IMR-90 (cell line): Measurements from ENCODE around the gene CCSER2. TPM values are rescaled to one million over a fixed set of nuclear protein-coding genes. Genes with fewer than 3 reads are reported as not detected.

Experiments
- ATAC-seq: fragments of 200-7000 bp; cut with Tn5 transposase; 2 replicates; pipeline ENCODE4 v1.9.1; 2020; ENCODE audit warnings: low read depth, mild to moderate bottlenecking, moderate library complexity
- BruUV-seq: library from RNA; stranded (reverse); fragments of 400-500 nt; replicated peaks from 2 replicates; lab custom pipeline; 2021; lab: Mats Ljungman, UMichigan
- CTCF ChIA-PET: fragments of 300-600 bp; formaldehyde crosslinking; extraction: SDS; loops from one replicate; lab custom pipeline; 2021; ENCODE audit warnings: antibody characterized with exemption; lab: Yijun Ruan, JAX
- POLR2A ChIA-PET: fragments of 300-600 bp; sonication (Branson Sonifier 250); formaldehyde crosslinking; loops from one replicate; lab custom pipeline; 2022; ENCODE audit warnings: antibody characterized with exemption; ENCODE audit not compliant: unreplicated experiment; lab: Charles Lee
- DNase-seq: peaks from one replicate; pipeline ENCODE4 v3.0.0; 2013
- H2AFZ ChIP-seq: replicated peaks from 2 replicates; pipeline ENCODE3; 2013; ENCODE audit warnings: low read length, mild to moderate bottlenecking; ENCODE audit not compliant: poor library complexity
- H2AK5ac ChIP-seq: 2 replicates; pipeline ENCODE4 v1.6.1; 2013; ENCODE audit warnings: low read depth, low read length, inconsistent platforms
- H2AK9ac ChIP-seq: replicated peaks from 2 replicates; pipeline ENCODE3; 2013; ENCODE audit warnings: mild to moderate bottlenecking, low read depth, low read length, moderate library complexity; ENCODE audit not compliant: poor library complexity
- H2BK120ac ChIP-seq: 2 replicates; pipeline ENCODE4 v1.6.1; 2013; ENCODE audit warnings: low read depth, low read length, inconsistent platforms
- H2BK15ac ChIP-seq: 3 replicates; pipeline ENCODE4 v1.6.1; 2013; ENCODE audit warnings: low read depth, low read length, inconsistent platforms
- H2BK20ac ChIP-seq: 2 replicates; pipeline ENCODE4 v1.6.1; 2013; ENCODE audit warnings: low read depth, mild to moderate bottlenecking, inconsistent platforms, low read length, moderate library complexity
- H2BK5ac ChIP-seq: 2 replicates; pipeline ENCODE4 v1.6.1; 2013; ENCODE audit warnings: mild to moderate bottlenecking, low read depth, low read length, inconsistent platforms; ENCODE audit not compliant: poor library complexity, severe bottlenecking
- H3K14ac ChIP-seq: replicated peaks from 2 replicates; pipeline ENCODE4 v1.6.1; 2013; ENCODE audit warnings: low read depth, low read length, inconsistent platforms
- H3K18ac ChIP-seq: 2 replicates; pipeline ENCODE4 v1.6.1; 2013; ENCODE audit warnings: low read depth, low read length, control low read depth
- H3K23ac ChIP-seq: 2 replicates; pipeline ENCODE4 v1.6.1; 2013; ENCODE audit warnings: low read depth, low read length, inconsistent platforms
- H3K27ac ChIP-seq: 2 replicates; pipeline ENCODE4 v1.5.1; 2013; ENCODE audit warnings: mild to moderate bottlenecking, control low read depth, low read length; ENCODE audit not compliant: insufficient read depth
- H3K27me3 ChIP-seq: 2 replicates; pipeline ENCODE4 v1.6.1; 2013; ENCODE audit warnings: low read length; ENCODE audit not compliant: control insufficient read depth, insufficient read depth
- H3K36me3 ChIP-seq: 2 replicates; pipeline ENCODE4 v1.6.1; 2013; ENCODE audit warnings: low read length, mixed read lengths; ENCODE audit not compliant: control insufficient read depth, insufficient read depth
- H3K4ac ChIP-seq: 2 replicates; pipeline ENCODE4 v1.6.1; 2013; ENCODE audit warnings: low read depth, low read length, inconsistent platforms
- H3K4me1 ChIP-seq: 2 replicates; pipeline ENCODE4 v1.6.1; 2013; ENCODE audit warnings: low read length, mixed read lengths; ENCODE audit not compliant: control insufficient read depth, insufficient read depth
- H3K4me2 ChIP-seq: 2 replicates; pipeline ENCODE4 v1.6.1; 2013; ENCODE audit warnings: low read depth, mild to moderate bottlenecking, control low read depth, low read length, moderate library complexity
- H3K4me3 ChIP-seq: 2 replicates; pipeline ENCODE4 v1.5.1; 2013; ENCODE audit warnings: low read depth, mild to moderate bottlenecking, control low read depth, low read length, moderate library complexity; ENCODE audit not compliant: insufficient read depth
- H3K56ac ChIP-seq: 2 replicates; pipeline ENCODE4 v1.6.1; 2013; ENCODE audit warnings: low read length, inconsistent platforms; ENCODE audit not compliant: insufficient read depth; ENCODE audit errors: extremely low read depth
- H3K79me1 ChIP-seq, 2 experiments: 2 replicates each; pipeline ENCODE4 v1.6.1; 2013; ENCODE audit warnings: low read length in 2 of 2, inconsistent platforms in 1 of 2, low read depth in 1 of 2
- H3K9ac ChIP-seq: 2 replicates; pipeline ENCODE4 v1.6.1; 2013; ENCODE audit warnings: low read depth, low read length, control low read depth
- H3K9me1 ChIP-seq: 2 replicates; pipeline ENCODE4 v1.6.1; 2013; ENCODE audit warnings: low read length, inconsistent platforms; ENCODE audit not compliant: insufficient read depth
- H3K9me3 ChIP-seq: 2 replicates; pipeline ENCODE4 v1.6.1; 2013; ENCODE audit warnings: low read length; ENCODE audit not compliant: control insufficient read depth, insufficient read depth
- H4K20me1 ChIP-seq: 2 replicates; pipeline ENCODE4 v1.6.1; 2013; ENCODE audit warnings: low read length, inconsistent platforms; ENCODE audit not compliant: insufficient read depth
- H4K5ac ChIP-seq: 2 replicates; pipeline ENCODE4 v1.6.1; 2013; ENCODE audit warnings: mild to moderate bottlenecking, low read depth, low read length, control low read depth
- H4K8ac ChIP-seq, 2 experiments: 2 replicates each; pipeline ENCODE4 v1.6.1; 2013; ENCODE audit warnings: low read depth in 2 of 2, low read length in 2 of 2, control low read depth in 1 of 2, inconsistent platforms in 1 of 2
- H4K91ac ChIP-seq: 2 replicates; pipeline ENCODE4 v1.6.1; 2013; ENCODE audit warnings: low read depth, low read length, inconsistent platforms; ENCODE audit not compliant: insufficient read depth
- BHLHE40 ChIP-seq: fragments of 150-350 bp; IDR thresholded peaks from 2 replicates; pipeline ENCODE4 v1.6.1; 2016; ENCODE audit warnings: mild to moderate bottlenecking, low read depth, low read length
- CEBPB ChIP-seq: IDR thresholded peaks from 2 replicates; pipeline ENCODE4 v1.6.1; 2012; ENCODE audit warnings: low read depth, low read length, improper control_type of control experiment
- CHD1 ChIP-seq: IDR thresholded peaks from 2 replicates; pipeline ENCODE4 v1.6.1; 2012; ENCODE audit warnings: low read depth, low read length, improper control_type of control experiment
- POLR2A ChIP-seq: IDR thresholded peaks from 2 replicates; pipeline ENCODE4 v1.6.1; 2012; ENCODE audit warnings: mild to moderate bottlenecking, low read depth, low read length
- RCOR1 ChIP-seq: IDR thresholded peaks from 2 replicates; pipeline ENCODE4 v1.6.1; 2012; ENCODE audit warnings: mild to moderate bottlenecking, low read length, improper control_type of control experiment; ENCODE audit not compliant: insufficient replicate concordance
- RFX5 ChIP-seq: IDR thresholded peaks from 2 replicates; pipeline ENCODE4 v1.8.0; 2012; ENCODE audit warnings: low read depth, mild to moderate bottlenecking, low read length, moderate library complexity
- SMC3 ChIP-seq: fragments of 150-350 bp; IDR thresholded peaks from 2 replicates; pipeline ENCODE4 v1.6.1; 2016; ENCODE audit warnings: low read depth, mild to moderate bottlenecking, antibody characterized with exemption, low read length, moderate library complexity
- WGBS, 2 experiments: methylation state at CpG; one replicate each; pipeline versions ENCODE4 v1.1.5 to v1.1.7; 2013; ENCODE audit warnings: missing lambda C conversion rate in 2 of 2; ENCODE audit not compliant: insufficient read length in 1 of 2; ENCODE audit errors: extremely low coverage in 2 of 2; 5-methylcytosine and 5-hydroxymethylcytosine counted together
- dilution Hi-C: fragments of 300-500 bp; cut with HindIII; formaldehyde crosslinking; loops from one replicate; pipeline ENCODE4 v1.14.3; 2018; ENCODE audit warnings: low sequenced_read_pairs; ENCODE audit not compliant: unreplicated experiment
- in situ Hi-C: fragments of 300-500 bp; cut with MboI; formaldehyde crosslinking; loops from 3 replicates; pipeline ENCODE4 v1.14.3; 2019; ENCODE audit warnings: low sequenced_read_pairs, inconsistent platforms, mixed read lengths
- intact Hi-C: fragments of 100-400 bp; cut with micrococcal nuclease; formaldehyde crosslinking; loops from 2 replicates; pipeline ENCODE4 v1.10.0; 2022
- polyA plus RNA-seq, 3 experiments: library from polyadenylated mRNA; depleted of rRNA; stranded (reverse); fragments of >200 nt; gene quantifications; 2 replicates each; pipeline ENCODE4 v1.2.3, GENCODE V29; 2012; ENCODE audit warnings: low replicate concordance in 1 of 3
- total RNA-seq: library from RNA; depleted of rRNA; stranded (reverse); fragments of >200 nt; gene quantifications from 2 replicates; pipeline ENCODE4 v1.2.3, GENCODE V29; 2012
- TF ChIP-seq, protein P1 (sequence below): fragments of 150-350 bp; IDR thresholded peaks from 2 replicates; pipeline ENCODE4 v1.6.1; 2017; ENCODE audit warnings: mild to moderate bottlenecking, antibody characterized with exemption, low read length, low read depth
- TF ChIP-seq, protein P2 (sequence below): conservative IDR thresholded peaks from 2 replicates; pipeline ENCODE4 v1.5.1; 2012; ENCODE audit warnings: mild to moderate bottlenecking, low read depth, low read length, improper control_type of control experiment

The CCSER2 gene
- total and polyA plus RNA-seq, 2 of the 4 experiments (the other 2 are of a cell fraction) = 20.4 to 31.7 TPM

- ATAC-seq (no peak), DNase-seq (no peak)
- WGBS, 2 experiments = no CpG with 5 or more reads among the region's 3 CpGs
- Histone ChIP-seq H3K4ac (no peak overlapping the region), H2BK120ac (no peak overlapping the region), H4K5ac (no peak overlapping the region), H4K20me1 (peaks cover 63% of the 10 kb centered on the region), H4K91ac (no peak overlapping the region), H3K14ac (no peak overlapping the region), H3K18ac (no peak overlapping the region), H3K56ac (no peak overlapping the region), H3K9me3 (no peaks in the 10 kb centered on the region), H3K4me2 (no peak overlapping the region), H3K79me1 (peaks cover 13 to 70% of the 10 kb centered on the region in 2 experiments), H3K9ac (no peak overlapping the region), H2AK5ac (no peak overlapping the region), H3K4me1 (peaks cover 9% of the 10 kb centered on the region), H2BK20ac (no peak overlapping the region), H3K27me3 (no peaks in the 10 kb centered on the region), H3K23ac (no peak overlapping the region), H4K8ac (no peak overlapping the region), H3K36me3 (no peaks in the 10 kb centered on the region), H3K27ac (no peak overlapping the region), H3K4me3 (no peak overlapping the region), H2AFZ (no peak overlapping the region), H2BK5ac (no peak overlapping the region), H2AK9ac (no peak overlapping the region), H2BK15ac (no peak overlapping the region), H3K9me1 (peaks cover 22% of the 10 kb centered on the region)
- dilution Hi-C loops (no loop called here), in situ Hi-C loops (no loop called here), intact Hi-C loops (no loop called here)
- no TSS peak for BruUV-seq
- TF ChIP-seq SMC3 (no peak), RCOR1 (no peak), RFX5 (no peak), CEBPB (no peak), POLR2A (no peak), CHD1 (no peak), BHLHE40 (no peak)
- TF ChIP-seq, protein P1, sequence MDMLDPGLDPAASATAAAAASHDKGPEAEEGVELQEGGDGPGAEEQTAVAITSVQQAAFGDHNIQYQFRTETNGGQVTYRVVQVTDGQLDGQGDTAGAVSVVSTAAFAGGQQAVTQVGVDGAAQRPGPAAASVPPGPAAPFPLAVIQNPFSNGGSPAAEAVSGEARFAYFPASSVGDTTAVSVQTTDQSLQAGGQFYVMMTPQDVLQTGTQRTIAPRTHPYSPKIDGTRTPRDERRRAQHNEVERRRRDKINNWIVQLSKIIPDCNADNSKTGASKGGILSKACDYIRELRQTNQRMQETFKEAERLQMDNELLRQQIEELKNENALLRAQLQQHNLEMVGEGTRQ = no peak
- TF ChIP-seq, protein P2, sequence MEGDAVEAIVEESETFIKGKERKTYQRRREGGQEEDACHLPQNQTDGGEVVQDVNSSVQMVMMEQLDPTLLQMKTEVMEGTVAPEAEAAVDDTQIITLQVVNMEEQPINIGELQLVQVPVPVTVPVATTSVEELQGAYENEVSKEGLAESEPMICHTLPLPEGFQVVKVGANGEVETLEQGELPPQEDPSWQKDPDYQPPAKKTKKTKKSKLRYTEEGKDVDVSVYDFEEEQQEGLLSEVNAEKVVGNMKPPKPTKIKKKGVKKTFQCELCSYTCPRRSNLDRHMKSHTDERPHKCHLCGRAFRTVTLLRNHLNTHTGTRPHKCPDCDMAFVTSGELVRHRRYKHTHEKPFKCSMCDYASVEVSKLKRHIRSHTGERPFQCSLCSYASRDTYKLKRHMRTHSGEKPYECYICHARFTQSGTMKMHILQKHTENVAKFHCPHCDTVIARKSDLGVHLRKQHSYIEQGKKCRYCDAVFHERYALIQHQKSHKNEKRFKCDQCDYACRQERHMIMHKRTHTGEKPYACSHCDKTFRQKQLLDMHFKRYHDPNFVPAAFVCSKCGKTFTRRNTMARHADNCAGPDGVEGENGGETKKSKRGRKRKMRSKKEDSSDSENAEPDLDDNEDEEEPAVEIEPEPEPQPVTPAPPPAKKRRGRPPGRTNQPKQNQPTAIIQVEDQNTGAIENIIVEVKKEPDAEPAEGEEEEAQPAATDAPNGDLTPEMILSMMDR = no peak
- ChIA-PET POLR2A (no interaction called here), CTCF (no interaction called here)
Observed at GRCh38 chr10:84340187-84340586, 11.8 kb downstream of the CCSER2 start.
